Stimulated activated CD8-positive, alpha-beta memory T cell treated with anti-CD3 and anti-CD28 coated beads, Interleukin-15, amount 100 ng/mL, for 48 hours (primary cell): ENCODE data around the gene SMARCAL1.

ENCODE experiments used
- DNase-seq, 2 donors: peaks; one replicate each; pipeline ENCODE4 v3.0.0-alpha.2; 2020; ENCODE audit warnings: low read depth in 2 of 2

The SMARCAL1 gene

DNA sequence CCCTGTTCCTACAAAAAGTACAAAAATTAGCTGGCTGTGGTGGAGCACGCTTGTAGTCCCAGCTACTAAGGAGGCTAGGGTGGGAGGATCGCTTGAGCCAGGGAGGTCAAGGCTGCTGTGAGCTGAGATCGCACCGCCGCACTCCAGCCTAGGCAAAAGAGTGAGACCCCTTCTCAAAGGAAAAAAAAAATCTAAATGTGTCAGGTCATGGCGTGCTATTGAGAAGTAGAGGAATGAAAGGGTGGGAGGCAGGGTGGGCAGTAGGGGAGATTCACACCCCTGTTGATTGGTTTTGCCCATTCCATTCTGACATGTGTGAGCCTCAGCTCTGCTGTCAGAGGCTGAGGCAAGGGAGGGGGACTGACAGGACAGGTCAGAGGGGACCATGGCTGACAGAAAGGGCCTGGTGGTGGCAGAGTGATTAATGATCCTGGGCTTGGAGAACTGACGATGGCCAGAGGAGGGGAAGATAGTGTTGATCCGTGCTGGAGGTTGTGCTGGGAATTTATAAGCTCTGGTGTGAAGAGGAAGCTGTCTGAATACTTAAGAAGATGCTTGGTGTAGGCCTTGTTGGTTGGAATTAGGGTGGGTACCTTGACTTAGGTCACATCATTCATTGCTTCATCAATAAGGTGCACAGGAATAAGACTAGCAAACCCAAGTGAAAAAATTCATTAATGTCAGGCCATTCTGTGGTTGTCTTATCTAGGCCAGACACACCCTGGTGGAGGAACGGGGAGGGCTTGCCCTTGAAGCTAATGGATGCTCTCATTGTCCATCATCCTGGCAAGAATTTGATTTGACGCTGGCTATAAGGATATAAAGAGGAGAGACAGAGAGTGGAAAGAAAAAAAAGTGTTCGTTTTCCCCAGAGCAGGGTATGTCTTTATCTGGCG, 19.1 kb upstream of the SMARCAL1 start:
- no peak for DNase-seq

DNA sequence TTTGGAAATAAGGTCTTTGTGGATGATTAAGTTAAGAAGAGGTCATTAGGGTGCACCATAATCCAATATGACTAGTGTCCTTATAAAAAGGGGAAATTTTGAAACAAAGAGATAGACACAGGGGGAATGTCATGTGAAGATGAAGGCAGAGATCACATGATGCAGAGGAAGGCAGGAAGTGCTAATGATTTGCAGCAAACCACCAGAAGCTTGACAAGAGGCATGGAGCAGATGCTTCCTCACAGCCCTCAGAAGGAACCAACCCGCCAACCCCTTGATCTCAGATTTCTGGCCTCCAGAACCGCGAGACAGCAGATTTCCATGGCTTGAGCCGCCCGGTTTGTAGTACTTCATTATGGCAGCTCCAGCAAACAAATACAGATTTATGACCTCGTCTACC, 17.4 kb upstream of the SMARCAL1 start:
- no peak for DNase-seq

DNA sequence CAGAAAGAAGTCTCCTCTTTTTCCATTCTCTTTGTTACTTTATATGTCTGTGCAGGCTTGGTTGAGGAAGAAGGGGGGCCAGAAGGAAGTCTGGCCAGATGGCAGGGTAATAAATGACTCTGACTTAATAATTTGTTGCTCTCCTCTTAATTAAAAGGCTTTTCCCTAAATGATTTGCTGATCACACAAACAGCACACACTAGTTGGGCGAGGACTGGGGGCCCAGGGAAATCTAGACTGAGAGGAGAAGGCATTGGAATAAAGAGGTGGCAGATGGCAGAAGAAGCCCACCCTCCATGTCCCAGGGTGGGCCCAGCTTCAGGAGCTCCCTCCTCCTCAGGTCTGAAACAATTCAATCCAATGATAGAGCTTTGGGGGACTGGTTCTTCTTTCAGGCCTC, 12.7 kb upstream of the SMARCAL1 start:
- DNase-seq, result no peak

DNA sequence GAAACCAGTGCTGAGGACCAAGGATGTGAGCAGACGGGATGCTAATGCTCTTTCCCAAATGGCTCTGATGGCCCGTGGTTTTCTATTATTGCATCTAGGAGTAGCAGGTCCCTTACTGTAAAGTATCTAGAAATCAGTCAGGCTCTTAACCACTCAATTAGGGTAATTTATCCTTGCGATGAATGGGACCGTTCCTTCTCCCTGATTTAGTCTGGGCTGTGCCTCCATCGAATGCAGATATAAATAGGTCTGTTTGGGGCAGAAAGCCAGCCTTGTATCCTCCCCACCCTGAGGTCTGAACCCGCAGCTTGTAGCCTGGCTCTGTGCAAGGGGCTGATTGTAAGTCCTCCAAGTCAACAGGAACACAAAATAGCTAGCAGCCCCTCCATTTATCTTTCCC, 9.5 kb upstream of the SMARCAL1 start:
- no peak for DNase-seq

DNA sequence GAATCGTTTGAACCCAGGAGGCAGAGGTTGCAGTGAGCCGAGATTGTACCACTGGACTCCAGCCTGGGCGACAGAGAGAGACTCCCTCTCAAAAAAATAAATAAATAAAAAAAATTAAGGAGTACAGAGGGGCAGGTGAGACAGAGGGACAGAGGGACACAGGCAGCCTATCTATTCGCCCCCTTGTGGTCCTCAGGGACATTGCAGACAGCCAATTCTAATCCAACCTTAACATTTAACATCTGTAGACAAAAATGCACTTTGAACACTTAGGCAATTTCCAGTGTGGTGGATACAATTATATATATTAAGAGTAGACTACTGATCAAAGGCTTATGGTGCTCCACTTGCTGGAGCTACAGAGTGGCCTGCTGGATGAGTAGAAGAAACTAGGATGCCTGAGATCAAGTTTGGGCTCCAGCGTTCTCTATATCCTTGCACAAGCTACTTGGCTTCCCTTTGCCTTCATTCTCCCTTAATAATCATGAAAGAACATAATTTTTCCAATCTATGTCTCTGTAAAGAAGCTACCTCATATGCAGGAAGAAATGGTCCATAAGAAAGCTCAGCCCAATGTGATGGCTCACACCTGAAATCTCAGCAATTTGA, 8.2 kb upstream of the SMARCAL1 start:
- no peak for DNase-seq

DNA sequence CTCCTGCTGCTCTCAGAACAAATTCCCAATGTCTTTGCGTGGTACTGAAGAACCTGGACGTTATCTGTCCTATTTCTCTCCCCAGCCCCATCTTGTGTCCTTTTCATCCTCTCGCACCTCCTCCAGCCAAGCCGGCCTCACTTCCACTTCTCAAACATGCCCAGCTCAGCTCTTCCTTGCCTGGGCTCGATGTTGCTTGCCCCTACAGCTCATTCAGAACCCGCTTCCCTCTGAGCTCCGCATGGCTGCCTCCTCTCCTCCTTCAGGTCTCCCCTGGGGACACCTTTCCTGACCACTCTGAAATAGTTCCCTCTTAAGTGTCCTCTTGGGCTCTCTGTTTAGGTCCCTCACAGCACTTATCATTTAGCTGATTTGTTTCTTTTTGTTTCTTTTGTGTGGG, 6.7 kb upstream of the SMARCAL1 start:
- no peak for DNase-seq

DNA sequence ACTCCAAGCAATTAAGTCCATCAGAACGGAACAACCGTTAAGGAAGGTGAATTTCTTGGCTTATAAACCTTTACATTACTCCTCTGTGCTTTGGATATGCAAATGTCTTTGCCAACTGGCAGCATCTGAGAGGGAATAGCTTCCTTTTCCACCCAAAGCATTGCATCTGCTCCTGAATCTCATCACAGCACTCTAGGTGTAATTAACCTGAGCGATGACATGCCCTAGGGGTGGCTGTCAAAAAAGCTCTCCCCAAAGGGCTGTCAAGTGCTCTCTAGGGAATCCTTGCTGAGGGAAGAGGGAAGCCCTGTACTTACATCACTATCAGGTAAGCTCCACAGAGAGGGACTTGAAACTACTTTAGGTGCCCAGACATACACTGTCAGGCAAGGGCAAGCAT, 5.5 kb upstream of the SMARCAL1 start:
- DNase-seq, result no peak

- DNase-seq, result no peak
Measured at GRCh38 chr2:216408426-216409290, 3.6 kb upstream of the SMARCAL1 start.

GRCh38 chr2:216410550-216410949, 1.7 kb upstream of the SMARCAL1 start:
- no peak for DNase-seq

DNA sequence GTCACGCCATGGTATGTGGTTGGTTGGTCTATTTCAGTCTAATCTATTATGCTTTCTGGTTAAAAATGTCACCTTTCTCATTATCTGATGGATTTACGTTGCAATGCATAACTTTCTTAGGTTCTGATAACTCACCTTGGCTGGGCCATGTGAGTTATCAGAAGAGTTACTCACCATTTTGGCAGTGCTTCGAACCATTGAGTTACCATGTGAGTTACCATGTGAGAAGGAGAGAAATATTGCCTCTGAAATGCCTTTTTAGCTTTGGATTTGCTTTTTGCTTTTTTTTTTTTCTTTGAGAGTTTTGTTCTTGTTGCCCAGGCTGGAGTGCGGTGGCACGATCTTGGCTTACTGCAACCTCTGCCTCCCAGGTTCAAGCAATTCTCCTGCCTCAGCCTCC, 1.6 kb downstream of the SMARCAL1 start:
- DNase-seq, result no peak

DNA sequence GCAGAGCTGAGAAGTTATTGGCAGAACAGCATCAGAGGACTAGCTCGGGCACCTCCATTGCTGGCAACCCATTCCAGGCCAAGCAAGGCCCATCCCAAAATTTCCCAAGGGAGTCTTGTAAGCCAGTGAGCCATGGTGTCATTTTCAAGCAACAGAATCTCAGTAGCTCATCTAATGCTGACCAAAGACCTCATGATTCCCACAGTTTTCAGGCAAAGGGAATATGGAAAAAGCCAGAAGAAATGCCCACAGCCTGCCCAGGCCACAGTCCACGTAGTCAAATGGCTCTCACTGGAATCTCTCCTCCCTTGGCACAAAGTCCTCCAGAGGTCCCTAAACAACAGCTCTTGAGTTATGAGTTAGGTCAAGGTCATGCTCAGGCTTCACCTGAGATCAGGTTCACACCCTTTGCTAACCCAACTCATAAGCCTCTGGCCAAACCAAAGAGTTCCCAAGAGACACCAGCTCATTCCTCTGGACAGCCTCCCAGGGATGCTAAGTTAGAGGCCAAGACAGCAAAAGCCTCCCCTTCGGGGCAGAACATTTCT, 2.6 kb downstream of the SMARCAL1 start:
- no peak for DNase-seq

DNA sequence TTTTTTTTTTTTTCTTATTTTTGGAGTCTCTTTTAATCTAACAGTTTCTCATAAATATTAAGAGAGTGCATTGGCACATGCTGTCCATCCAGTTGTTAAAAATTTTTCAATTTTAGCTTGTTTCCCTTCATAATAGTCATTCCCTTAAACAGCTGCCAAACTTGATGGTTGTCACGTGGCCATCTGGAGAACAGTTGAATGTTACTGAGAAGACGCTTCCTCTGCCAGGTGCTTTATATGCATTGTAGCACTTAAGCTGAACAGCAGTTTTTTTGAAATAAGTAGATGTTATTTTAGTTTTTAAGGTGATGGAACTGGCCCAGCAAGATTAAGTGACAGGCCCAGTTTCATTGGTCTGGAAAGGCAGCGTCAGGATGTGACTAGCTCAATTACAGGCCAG, 3.3 kb downstream of the SMARCAL1 start:
- no peak for DNase-seq

DNA sequence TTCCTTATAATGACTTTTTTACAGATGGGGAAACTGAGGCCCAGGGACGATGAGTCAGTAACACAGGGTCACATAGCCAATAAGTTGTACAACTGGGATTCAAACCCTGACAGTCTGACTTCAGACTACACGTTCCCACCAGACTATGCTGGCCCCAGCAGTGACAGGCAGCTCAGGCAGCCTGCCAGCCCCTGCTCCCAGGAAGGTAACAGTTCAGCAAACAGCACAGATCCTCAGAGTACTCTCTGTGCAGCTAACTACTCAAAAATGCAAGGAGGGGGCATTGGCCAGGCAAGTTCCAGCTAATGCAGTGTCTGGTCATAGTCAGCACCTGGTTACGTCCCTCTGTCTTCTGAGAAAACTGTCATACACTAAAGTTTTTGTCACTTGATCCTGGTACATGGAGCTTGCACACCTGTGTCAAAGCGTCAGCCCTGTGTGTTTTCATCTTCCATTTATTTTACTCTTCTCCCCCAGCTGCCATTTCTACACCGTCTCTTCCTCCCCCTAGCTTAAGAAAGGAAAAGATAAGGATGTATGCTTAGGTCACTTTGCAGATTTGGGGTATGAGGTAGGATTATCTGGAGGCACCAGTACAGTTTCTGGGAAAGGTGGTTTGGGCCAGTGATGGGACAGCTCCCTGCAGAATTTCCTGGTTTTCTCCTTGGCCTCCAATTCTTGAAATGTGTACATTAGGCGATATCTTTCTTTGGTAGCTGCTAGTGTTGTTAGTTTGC, 4.5 kb downstream of the SMARCAL1 start:
- DNase-seq, result no peak

- no peak for DNase-seq
Measured at GRCh38 chr2:216418981-216419380, 6.7 kb downstream of the SMARCAL1 start.

DNA sequence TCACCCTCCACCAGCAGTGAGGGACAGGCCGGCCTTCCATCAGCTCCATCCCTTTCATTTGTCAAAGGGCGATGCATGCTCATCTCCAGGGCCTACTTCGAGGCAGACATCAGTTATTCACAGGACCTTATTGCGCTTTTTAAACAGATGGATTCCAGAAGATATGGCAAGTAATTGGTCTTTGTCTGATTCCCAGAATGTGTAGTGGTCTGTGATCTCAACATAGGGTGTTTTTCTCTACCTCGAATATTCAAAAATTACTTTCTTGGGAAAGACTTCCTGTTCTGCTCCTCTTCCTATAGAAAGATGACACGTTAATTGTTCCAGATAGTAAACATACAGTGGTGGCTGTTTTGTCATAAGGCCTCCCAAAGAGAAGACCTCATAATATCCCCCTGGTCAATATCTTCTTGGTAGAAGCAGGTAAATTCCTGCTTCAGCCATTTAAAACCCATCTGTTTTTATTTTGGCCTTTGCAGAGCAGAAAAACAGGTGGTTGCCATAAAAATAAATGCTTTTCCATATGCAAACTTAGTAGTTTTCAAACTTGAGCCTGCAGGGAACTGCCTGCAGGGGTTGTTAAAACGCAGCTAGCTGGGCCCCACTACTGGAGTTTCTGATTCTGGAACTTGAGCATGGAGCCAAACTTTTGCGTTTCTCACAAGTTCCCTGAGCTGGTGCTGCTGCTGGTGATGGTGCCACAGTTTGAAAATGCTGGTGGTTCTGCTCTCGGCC, 8.2 kb downstream of the SMARCAL1 start:
- DNase-seq, result no peak

- no peak for DNase-seq
Measured at GRCh38 chr2:216423071-216423470, 10.8 kb downstream of the SMARCAL1 start.

DNA sequence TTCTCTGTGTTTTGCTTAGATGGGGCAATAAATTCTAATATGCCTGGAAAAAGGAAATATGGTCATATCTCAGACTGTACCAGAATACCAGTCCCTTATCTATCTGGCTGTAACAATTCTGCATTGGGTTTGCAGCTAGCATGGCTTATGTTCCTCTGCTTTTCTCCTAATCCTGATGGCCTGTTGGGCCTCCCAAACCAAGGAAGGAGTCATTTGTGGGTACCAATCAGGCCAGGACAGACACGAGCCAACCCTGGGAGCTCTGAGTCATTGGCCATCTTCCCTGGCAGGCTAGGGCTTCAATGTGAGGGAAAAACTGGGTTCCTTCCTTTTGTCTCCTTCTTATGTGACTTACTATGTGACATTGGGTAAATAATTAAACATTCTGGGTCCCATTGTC, 12.0 kb downstream of the SMARCAL1 start:
- no peak for DNase-seq

DNA sequence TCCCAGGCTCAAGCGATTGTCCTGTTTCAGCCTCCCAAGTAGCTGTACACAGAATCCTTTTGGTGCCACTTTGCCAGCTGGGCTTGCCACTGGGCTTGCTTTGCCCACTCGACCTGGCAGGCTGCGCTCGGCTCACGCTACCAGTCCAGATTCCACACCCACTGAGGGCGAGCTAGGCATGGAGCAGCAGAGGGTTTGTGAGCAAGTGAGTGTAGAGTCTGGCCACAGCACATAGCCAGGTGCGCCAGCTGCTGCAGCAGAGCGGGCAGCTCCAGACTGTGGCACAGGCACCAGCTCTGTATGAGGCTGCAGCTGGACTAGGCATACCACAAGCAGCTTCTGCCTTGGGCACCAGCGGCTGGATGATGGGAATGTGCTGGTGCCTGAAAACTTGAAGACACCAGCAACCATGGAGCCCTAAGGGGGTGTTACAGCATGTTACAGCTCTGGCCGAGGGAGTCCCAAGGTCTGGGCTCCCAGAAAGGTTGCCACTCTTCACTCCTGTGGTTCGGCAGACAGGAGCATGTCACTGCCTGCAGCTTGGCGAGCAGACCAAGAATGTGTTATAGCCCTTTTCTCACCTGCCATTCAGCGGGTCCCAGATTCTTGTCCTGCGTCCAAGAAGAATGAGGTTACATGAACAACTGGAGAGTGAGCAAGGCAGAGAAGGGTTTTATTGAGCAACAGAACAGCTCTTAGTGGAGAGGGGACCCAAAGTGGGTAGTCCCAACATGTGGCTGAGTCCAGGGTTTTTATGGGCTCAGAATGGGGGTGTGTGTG, 12.9 kb downstream of the SMARCAL1 start:
- DNase-seq, result no peak

DNA sequence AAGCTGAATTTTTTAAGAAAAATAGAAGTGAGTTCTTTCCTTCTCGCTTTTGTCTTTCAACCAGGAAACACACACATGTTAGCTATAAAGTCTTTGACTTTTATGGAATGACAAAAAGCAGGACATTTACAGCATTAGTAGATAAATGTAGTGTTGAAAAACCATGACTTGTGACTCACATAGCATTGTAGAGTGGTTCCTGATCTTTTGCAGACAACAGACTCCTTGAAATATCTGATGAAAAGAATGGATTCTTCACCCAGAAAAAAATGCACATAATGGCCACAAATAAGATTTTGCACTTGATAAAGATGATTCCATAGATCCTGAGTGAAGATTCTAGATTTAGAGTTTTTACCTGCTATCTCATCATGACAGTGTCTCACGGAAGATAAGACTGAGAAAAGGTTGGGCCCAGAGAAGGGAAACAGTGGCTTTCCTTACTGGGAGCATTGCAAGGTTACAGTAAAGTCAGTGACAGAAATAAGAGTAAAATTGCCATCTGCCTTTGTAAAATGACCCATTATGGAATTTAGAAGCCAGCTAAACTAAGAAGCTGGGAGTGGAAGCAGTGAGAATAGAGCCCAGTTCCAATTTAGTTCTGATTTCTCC, 14.0 kb downstream of the SMARCAL1 start:
- no peak for DNase-seq

GRCh38 chr2:216426938-216427337, 14.7 kb downstream of the SMARCAL1 start:
- no peak for DNase-seq
